ENCODE results near the gene PRPH2.

DNA sequence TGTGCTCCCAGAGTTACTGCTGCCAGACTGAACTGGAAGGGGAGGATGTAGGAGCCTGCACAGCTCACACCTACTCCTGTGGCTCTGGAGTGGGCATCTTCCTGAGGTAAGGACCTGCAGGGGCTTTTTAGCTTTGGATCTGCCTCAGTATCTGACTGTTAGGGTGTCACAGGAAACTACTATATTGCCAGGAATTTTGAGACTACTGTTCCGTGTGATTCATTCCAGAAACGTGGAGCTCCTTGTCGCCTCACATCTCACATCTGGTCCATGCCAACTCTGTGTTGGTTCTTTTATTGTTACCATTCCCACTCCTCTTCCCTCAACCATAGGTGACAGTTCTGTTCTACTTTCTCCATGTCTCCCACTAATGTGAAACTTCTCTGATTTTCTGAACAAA is 34.1 kb downstream of the PRPH2 start:
- TF ChIP-seq TARDBP (IDR thresholded peaks at IDR 0.05; ENCODE audit: borderline replicate concordance), result no peak
- TF ChIP-seq CTCF (IDR thresholded peaks at IDR 0.05 in 2 of 3, conservative IDR thresholded peaks at IDR 0.05 in 1 of 3; ENCODE audit: control insufficient read depth in 2 of 3, extremely low read depth in 1 of 3, insufficient read depth in 1 of 3, low read depth in 3 of 3, low read length in 3 of 3), result no peak
- no peak for TF ChIP-seq SPI1 (IDR thresholded peaks at IDR 0.05; ENCODE audit: borderline replicate concordance, insufficient read depth, low read depth, low read length)
- TF ChIP-seq HDGF (IDR thresholded peaks at IDR 0.05), result no peak
- TF ChIP-seq NFYA (IDR thresholded peaks at IDR 0.05; ENCODE audit: borderline replicate concordance, low read depth, low read length), result no peak
- no peak for TF ChIP-seq BACH1 (IDR thresholded peaks at IDR 0.05; ENCODE audit: borderline replicate concordance)
- no peak for TF ChIP-seq NFXL1 (IDR thresholded peaks at IDR 0.05; ENCODE audit: borderline replicate concordance)
- no peak for TF ChIP-seq WRNIP1 (IDR thresholded peaks at IDR 0.05; ENCODE audit: borderline replicate concordance, low read depth, low read length)
- no peak for TF ChIP-seq MYB (IDR thresholded peaks at IDR 0.05; ENCODE audit: borderline replicate concordance, low read depth, low read length)
- TF ChIP-seq YY1 (IDR thresholded peaks at IDR 0.05; ENCODE audit: low read depth, low read length), result no peak

All from GM12878 (cell line).